ENCODE measurements around the gene AADAT.

- TF ChIP-seq, protein P1, sequence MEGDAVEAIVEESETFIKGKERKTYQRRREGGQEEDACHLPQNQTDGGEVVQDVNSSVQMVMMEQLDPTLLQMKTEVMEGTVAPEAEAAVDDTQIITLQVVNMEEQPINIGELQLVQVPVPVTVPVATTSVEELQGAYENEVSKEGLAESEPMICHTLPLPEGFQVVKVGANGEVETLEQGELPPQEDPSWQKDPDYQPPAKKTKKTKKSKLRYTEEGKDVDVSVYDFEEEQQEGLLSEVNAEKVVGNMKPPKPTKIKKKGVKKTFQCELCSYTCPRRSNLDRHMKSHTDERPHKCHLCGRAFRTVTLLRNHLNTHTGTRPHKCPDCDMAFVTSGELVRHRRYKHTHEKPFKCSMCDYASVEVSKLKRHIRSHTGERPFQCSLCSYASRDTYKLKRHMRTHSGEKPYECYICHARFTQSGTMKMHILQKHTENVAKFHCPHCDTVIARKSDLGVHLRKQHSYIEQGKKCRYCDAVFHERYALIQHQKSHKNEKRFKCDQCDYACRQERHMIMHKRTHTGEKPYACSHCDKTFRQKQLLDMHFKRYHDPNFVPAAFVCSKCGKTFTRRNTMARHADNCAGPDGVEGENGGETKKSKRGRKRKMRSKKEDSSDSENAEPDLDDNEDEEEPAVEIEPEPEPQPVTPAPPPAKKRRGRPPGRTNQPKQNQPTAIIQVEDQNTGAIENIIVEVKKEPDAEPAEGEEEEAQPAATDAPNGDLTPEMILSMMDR (IDR thresholded peaks at IDR 0.05): no peak
- TF ChIP-seq POLR2A (IDR thresholded peaks at IDR 0.05): no peak
These were observed 32.5 kb upstream of the AADAT start for GRCh38 chr4:170122252-170122651.
